ENCODE data around the gene SRRM5. TPM values are rescaled to one million over a fixed set of nuclear protein-coding genes. Genes with fewer than 3 reads are reported as not detected.

The SRRM5 gene
- total and polyA plus RNA-seq, 2 of the 13 experiments (the other 11 are each of a cell fraction or from before 2014, with no cell fraction given) = 0.11 to 0.16 TPM

DNA sequence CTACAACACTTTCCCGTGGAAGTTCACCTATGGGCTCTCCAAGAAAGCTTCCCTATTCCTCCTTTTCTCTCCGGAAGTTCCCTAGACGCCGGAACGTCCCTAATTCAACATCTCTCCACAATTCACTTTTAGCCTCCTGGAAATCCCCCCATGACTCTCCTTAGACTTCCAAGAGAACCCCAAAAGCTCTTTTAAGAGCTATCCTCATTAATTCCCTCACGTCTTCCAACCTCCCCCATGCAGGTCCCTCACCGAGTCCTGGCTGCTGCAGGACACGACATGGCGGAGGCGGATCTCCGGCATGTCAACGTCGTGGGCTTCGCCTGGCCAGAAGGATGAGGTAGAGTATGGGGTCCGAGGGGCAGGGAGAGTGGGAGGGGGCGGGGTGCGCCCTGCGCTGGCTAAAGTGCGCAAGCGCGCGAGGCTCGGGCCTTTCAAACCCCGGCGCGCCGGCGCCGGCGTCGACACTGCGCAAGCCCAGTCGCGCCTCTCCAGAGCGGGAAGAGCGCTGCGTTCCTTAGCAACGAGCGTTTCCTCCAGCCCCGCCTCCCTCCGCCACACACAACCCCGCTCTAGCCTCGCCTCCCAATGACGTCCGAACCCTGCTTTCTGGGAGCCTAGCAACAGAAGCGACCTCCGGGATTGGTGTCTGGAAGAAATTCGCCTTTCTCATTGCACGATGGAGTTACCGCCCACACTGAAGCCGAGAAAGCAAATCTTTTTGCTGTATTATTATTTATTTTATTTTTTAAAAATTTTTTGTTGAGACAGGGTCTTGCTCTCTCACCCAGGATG is 36.5 kb upstream of the SRRM5 start, which contains the start of the genes PINLYP and XRCC1 (continued):
- TF ChIP-seq, protein P1, sequence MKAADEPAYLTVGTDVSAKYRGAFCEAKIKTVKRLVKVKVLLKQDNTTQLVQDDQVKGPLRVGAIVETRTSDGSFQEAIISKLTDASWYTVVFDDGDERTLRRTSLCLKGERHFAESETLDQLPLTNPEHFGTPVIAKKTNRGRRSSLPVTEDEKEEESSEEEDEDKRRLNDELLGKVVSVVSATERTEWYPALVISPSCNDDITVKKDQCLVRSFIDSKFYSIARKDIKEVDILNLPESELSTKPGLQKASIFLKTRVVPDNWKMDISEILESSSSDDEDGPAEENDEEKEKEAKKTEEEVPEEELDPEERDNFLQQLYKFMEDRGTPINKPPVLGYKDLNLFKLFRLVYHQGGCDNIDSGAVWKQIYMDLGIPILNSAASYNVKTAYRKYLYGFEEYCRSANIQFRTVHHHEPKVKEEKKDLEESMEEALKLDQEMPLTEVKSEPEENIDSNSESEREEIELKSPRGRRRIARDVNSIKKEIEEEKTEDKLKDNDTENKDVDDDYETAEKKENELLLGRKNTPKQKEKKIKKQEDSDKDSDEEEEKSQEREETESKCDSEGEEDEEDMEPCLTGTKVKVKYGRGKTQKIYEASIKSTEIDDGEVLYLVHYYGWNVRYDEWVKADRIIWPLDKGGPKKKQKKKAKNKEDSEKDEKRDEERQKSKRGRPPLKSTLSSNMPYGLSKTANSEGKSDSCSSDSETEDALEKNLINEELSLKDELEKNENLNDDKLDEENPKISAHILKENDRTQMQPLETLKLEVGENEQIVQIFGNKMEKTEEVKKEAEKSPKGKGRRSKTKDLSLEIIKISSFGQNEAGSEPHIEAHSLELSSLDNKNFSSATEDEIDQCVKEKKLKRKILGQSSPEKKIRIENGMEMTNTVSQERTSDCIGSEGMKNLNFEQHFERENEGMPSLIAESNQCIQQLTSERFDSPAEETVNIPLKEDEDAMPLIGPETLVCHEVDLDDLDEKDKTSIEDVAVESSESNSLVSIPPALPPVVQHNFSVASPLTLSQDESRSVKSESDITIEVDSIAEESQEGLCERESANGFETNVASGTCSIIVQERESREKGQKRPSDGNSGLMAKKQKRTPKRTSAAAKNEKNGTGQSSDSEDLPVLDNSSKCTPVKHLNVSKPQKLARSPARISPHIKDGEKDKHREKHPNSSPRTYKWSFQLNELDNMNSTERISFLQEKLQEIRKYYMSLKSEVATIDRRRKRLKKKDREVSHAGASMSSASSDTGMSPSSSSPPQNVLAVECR (CRISPR knock-in tag; IDR thresholded peaks at IDR 0.05; ENCODE audit: borderline replicate concordance) = peak; percentile 85
- TF ChIP-seq, protein P2, sequence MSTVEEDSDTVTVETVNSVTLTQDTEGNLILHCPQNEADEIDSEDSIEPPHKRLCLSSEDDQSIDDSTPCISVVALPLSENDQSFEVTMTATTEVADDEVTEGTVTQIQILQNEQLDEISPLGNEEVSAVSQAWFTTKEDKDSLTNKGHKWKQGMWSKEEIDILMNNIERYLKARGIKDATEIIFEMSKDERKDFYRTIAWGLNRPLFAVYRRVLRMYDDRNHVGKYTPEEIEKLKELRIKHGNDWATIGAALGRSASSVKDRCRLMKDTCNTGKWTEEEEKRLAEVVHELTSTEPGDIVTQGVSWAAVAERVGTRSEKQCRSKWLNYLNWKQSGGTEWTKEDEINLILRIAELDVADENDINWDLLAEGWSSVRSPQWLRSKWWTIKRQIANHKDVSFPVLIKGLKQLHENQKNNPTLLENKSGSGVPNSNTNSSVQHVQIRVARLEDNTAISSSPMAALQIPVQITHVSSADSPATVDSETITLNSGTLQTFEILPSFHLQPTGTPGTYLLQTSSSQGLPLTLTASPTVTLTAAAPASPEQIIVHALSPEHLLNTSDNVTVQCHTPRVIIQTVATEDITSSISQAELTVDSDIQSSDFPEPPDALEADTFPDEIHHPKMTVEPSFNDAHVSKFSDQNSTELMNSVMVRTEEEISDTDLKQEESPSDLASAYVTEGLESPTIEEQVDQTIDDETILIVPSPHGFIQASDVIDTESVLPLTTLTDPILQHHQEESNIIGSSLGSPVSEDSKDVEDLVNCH (CRISPR knock-in tag; IDR thresholded peaks at IDR 0.05) = no peak
- TF ChIP-seq, protein P3, sequence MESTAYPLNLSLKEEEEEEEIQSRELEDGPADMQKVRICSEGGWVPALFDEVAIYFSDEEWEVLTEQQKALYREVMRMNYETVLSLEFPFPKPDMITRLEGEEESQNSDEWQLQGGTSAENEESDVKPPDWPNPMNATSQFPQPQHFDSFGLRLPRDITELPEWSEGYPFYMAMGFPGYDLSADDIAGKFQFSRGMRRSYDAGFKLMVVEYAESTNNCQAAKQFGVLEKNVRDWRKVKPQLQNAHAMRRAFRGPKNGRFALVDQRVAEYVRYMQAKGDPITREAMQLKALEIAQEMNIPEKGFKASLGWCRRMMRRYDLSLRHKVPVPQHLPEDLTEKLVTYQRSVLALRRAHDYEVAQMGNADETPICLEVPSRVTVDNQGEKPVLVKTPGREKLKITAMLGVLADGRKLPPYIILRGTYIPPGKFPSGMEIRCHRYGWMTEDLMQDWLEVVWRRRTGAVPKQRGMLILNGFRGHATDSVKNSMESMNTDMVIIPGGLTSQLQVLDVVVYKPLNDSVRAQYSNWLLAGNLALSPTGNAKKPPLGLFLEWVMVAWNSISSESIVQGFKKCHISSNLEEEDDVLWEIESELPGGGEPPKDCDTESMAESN (CRISPR knock-in tag; conservative IDR thresholded peaks at IDR 0.05) = no peak
- TF ChIP-seq, protein P4, sequence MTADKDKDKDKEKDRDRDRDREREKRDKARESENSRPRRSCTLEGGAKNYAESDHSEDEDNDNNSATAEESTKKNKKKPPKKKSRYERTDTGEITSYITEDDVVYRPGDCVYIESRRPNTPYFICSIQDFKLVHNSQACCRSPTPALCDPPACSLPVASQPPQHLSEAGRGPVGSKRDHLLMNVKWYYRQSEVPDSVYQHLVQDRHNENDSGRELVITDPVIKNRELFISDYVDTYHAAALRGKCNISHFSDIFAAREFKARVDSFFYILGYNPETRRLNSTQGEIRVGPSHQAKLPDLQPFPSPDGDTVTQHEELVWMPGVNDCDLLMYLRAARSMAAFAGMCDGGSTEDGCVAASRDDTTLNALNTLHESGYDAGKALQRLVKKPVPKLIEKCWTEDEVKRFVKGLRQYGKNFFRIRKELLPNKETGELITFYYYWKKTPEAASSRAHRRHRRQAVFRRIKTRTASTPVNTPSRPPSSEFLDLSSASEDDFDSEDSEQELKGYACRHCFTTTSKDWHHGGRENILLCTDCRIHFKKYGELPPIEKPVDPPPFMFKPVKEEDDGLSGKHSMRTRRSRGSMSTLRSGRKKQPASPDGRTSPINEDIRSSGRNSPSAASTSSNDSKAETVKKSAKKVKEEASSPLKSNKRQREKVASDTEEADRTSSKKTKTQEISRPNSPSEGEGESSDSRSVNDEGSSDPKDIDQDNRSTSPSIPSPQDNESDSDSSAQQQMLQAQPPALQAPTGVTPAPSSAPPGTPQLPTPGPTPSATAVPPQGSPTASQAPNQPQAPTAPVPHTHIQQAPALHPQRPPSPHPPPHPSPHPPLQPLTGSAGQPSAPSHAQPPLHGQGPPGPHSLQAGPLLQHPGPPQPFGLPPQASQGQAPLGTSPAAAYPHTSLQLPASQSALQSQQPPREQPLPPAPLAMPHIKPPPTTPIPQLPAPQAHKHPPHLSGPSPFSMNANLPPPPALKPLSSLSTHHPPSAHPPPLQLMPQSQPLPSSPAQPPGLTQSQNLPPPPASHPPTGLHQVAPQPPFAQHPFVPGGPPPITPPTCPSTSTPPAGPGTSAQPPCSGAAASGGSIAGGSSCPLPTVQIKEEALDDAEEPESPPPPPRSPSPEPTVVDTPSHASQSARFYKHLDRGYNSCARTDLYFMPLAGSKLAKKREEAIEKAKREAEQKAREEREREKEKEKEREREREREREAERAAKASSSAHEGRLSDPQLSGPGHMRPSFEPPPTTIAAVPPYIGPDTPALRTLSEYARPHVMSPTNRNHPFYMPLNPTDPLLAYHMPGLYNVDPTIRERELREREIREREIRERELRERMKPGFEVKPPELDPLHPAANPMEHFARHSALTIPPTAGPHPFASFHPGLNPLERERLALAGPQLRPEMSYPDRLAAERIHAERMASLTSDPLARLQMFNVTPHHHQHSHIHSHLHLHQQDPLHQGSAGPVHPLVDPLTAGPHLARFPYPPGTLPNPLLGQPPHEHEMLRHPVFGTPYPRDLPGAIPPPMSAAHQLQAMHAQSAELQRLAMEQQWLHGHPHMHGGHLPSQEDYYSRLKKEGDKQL (CRISPR knock-in tag; IDR thresholded peaks at IDR 0.05; ENCODE audit: low read depth) = no peak
- no peak for TF ChIP-seq NFE2 (CRISPR knock-in tag; IDR thresholded peaks at IDR 0.05)
- TF ChIP-seq, protein P5, sequence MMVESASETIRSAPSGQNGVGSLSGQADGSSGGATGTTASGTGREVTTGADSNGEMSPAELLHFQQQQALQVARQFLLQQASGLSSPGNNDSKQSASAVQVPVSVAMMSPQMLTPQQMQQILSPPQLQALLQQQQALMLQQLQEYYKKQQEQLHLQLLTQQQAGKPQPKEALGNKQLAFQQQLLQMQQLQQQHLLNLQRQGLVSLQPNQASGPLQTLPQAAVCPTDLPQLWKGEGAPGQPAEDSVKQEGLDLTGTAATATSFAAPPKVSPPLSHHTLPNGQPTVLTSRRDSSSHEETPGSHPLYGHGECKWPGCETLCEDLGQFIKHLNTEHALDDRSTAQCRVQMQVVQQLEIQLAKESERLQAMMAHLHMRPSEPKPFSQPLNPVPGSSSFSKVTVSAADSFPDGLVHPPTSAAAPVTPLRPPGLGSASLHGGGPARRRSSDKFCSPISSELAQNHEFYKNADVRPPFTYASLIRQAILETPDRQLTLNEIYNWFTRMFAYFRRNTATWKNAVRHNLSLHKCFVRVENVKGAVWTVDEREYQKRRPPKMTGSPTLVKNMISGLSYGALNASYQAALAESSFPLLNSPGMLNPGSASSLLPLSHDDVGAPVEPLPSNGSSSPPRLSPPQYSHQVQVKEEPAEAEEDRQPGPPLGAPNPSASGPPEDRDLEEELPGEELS (CRISPR knock-in tag; IDR thresholded peaks at IDR 0.05) = 0 out of 2 replicates have a peak, but pooled peaks have one; percentile 17
- TF ChIP-seq GFI1 (CRISPR knock-in tag; IDR thresholded peaks at IDR 0.05; ENCODE audit: borderline replicate concordance) = no peak
- TF ChIP-seq KDM5A (IDR thresholded peaks at IDR 0.05; ENCODE audit: borderline replicate concordance, low read length) = peak; percentile 89
- no peak for TF ChIP-seq DMAP1 (CRISPR knock-in tag; IDR thresholded peaks at IDR 0.05)
- TF ChIP-seq ZMYM4 (CRISPR knock-in tag; IDR thresholded peaks at IDR 0.05) = peak; percentile 31; the same call in 1 of the 2 replicates
- peak; percentile 93 for TF ChIP-seq HNRNPK (IDR thresholded peaks at IDR 0.05; ENCODE audit: low read depth, low read length, poor library complexity, severe bottlenecking)

Measured in HepG2 (cell line).